ENCODE measurements around the gene LENG8.

DNA sequence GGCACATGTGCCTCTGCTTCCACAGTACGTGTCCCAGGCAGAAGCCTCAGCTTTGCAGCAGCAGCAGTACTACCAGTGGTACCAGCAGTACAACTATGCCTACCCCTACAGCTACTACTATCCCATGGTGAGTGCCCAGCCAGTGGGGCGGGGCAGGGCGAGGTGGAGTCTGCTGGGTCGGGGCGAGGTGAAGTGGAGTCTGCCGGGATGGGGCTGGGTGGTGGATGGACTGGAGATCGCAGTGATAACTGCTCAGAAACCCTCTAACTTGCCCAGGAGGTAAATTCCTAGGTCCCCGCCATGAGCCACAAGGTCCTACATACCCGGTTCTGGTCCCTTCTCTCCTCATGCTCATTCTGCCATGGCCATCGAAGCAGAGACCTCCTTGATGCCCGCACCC is 3.6 kb downstream of the LENG8 start:
- TF ChIP-seq, protein P1, sequence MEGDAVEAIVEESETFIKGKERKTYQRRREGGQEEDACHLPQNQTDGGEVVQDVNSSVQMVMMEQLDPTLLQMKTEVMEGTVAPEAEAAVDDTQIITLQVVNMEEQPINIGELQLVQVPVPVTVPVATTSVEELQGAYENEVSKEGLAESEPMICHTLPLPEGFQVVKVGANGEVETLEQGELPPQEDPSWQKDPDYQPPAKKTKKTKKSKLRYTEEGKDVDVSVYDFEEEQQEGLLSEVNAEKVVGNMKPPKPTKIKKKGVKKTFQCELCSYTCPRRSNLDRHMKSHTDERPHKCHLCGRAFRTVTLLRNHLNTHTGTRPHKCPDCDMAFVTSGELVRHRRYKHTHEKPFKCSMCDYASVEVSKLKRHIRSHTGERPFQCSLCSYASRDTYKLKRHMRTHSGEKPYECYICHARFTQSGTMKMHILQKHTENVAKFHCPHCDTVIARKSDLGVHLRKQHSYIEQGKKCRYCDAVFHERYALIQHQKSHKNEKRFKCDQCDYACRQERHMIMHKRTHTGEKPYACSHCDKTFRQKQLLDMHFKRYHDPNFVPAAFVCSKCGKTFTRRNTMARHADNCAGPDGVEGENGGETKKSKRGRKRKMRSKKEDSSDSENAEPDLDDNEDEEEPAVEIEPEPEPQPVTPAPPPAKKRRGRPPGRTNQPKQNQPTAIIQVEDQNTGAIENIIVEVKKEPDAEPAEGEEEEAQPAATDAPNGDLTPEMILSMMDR (IDR thresholded peaks at IDR 0.05; ENCODE audit: insufficient read depth, low read length), result no peak
- TF ChIP-seq, protein P2, sequence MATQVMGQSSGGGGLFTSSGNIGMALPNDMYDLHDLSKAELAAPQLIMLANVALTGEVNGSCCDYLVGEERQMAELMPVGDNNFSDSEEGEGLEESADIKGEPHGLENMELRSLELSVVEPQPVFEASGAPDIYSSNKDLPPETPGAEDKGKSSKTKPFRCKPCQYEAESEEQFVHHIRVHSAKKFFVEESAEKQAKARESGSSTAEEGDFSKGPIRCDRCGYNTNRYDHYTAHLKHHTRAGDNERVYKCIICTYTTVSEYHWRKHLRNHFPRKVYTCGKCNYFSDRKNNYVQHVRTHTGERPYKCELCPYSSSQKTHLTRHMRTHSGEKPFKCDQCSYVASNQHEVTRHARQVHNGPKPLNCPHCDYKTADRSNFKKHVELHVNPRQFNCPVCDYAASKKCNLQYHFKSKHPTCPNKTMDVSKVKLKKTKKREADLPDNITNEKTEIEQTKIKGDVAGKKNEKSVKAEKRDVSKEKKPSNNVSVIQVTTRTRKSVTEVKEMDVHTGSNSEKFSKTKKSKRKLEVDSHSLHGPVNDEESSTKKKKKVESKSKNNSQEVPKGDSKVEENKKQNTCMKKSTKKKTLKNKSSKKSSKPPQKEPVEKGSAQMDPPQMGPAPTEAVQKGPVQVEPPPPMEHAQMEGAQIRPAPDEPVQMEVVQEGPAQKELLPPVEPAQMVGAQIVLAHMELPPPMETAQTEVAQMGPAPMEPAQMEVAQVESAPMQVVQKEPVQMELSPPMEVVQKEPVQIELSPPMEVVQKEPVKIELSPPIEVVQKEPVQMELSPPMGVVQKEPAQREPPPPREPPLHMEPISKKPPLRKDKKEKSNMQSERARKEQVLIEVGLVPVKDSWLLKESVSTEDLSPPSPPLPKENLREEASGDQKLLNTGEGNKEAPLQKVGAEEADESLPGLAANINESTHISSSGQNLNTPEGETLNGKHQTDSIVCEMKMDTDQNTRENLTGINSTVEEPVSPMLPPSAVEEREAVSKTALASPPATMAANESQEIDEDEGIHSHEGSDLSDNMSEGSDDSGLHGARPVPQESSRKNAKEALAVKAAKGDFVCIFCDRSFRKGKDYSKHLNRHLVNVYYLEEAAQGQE (IDR thresholded peaks at IDR 0.05; ENCODE audit: insufficient replicate concordance, low read depth), result no peak
- no peak for TF ChIP-seq POLR2AphosphoS5 (IDR thresholded peaks at IDR 0.05; ENCODE audit: low read depth)

Measured in HL-60 (cell line).